Liver (tissue), 9 donors: ENCODE measurements around the gene TOR3A. TPM values are rescaled to one million over a fixed set of nuclear protein-coding genes. Genes with fewer than 3 reads are reported as not detected.
A peak's percentile ranks its signal among the peaks of the same experiment; 100 is the strongest.

Experiments
- DNase-seq: peaks from one replicate; pipeline ENCODE4 v3.0.0-alpha.2; 2017; ENCODE audit warnings: low spot score
- H3K27ac ChIP-seq, 2 donors: one replicate each; pipeline ENCODE4 v1.7.0; 2013; ENCODE audit warnings: inconsistent platforms in 2 of 2, low read length in 2 of 2, control low read depth in 1 of 2, low read depth in 1 of 2, mild to moderate bottlenecking in 1 of 2
- H3K27me3 ChIP-seq, 4 donors: one replicate each; pipeline versions ENCODE4 v1.6.1 to v1.7.0; 2013; ENCODE audit warnings: low read length in 3 of 4, inconsistent platforms in 1 of 4, mild to moderate bottlenecking in 1 of 4, moderate library complexity in 1 of 4; ENCODE audit not compliant: control insufficient read depth in 4 of 4, insufficient read depth in 4 of 4
- H3K36me3 ChIP-seq, 4 donors: one replicate each; pipeline versions ENCODE4 v1.6.1 to v1.7.0; 2013; ENCODE audit warnings: low read length in 3 of 4, mild to moderate bottlenecking in 3 of 4, low read depth in 1 of 4, moderate library complexity in 1 of 4; ENCODE audit not compliant: control insufficient read depth in 4 of 4, insufficient read depth in 3 of 4
- H3K4me1 ChIP-seq, 4 donors: one replicate each; pipeline versions ENCODE4 v1.6.1 to v1.7.0; 2013; ENCODE audit warnings: low read length in 3 of 4, mild to moderate bottlenecking in 3 of 4, moderate library complexity in 1 of 4; ENCODE audit not compliant: control insufficient read depth in 4 of 4, insufficient read depth in 4 of 4
- H3K4me3 ChIP-seq, 3 donors: one replicate each; pipeline versions ENCODE4 v1.6.1 to v1.7.0; 2013; ENCODE audit warnings: low read length in 3 of 3, control low read depth in 1 of 3, low read depth in 1 of 3, mild to moderate bottlenecking in 1 of 3
- H3K9ac ChIP-seq, 2 donors: one replicate each; pipeline ENCODE4 v1.7.0; 2013; ENCODE audit warnings: low read length in 2 of 2, mild to moderate bottlenecking in 2 of 2, moderate library complexity in 2 of 2, control low read depth in 1 of 2, low read depth in 1 of 2
- H3K9me3 ChIP-seq, 4 donors: one replicate each; pipeline versions ENCODE4 v1.6.1 to v1.7.0; 2013; ENCODE audit warnings: low read length in 3 of 4; ENCODE audit not compliant: control insufficient read depth in 4 of 4
- EGR1 ChIP-seq, 2 donors: IDR thresholded peaks; 2 replicates each; pipeline ENCODE4 v1.6.1; 2016 to 2018; ENCODE audit warnings: antibody characterized with exemption in 2 of 2, low read depth in 2 of 2
- HNF4A ChIP-seq, 2 donors: conservative IDR thresholded peaks; 2 replicates each; pipeline ENCODE4 v1.6.1; 2016; ENCODE audit warnings: antibody characterized with exemption in 2 of 2, mild to moderate bottlenecking in 2 of 2
- HNF4G ChIP-seq: IDR thresholded peaks from 2 replicates; pipeline ENCODE4 v1.6.1; 2016; ENCODE audit warnings: antibody characterized with exemption
- RAD21 ChIP-seq, 2 donors: IDR thresholded peaks; 2 replicates each; pipeline ENCODE4 v1.6.1; 2016; ENCODE audit warnings: antibody characterized with exemption in 2 of 2, mild to moderate bottlenecking in 2 of 2
- RXRA ChIP-seq, 2 donors: IDR thresholded peaks; 2 replicates each; pipeline ENCODE4 v1.6.1; 2017 to 2018; ENCODE audit warnings: antibody characterized with exemption in 2 of 2, mild to moderate bottlenecking in 1 of 2
- SP1 ChIP-seq: IDR thresholded peaks from 2 replicates; pipeline ENCODE4 v1.6.1; 2018; ENCODE audit warnings: antibody characterized with exemption, mild to moderate bottlenecking
- YY1 ChIP-seq: IDR thresholded peaks from 2 replicates; pipeline ENCODE4 v1.6.1; 2016; ENCODE audit warnings: antibody characterized with exemption, mild to moderate bottlenecking
- WGBS: extraction: QIAGEN DNeasy Blood & Tissue Kit; methylation state at CpG from one replicate; pipeline ENCODE4 v1.1.7; 2013; 5-methylcytosine and 5-hydroxymethylcytosine counted together
- polyA plus RNA-seq, 2 donors: library from polyadenylated mRNA; stranded (reverse) in 1 of 2; unstranded in 1 of 2; fragments of 200-250 nt in 1 of 2; fragments of >200 nt in 1 of 2; fragmentation: Nextera tagmentation in 1 of 2; extraction: Ambion mirVana in 1 of 2; gene quantifications; one replicate each; pipeline versions ENCODE4 v1.2.1 to v1.2.3, GENCODE V29; 2013 to 2015
- total RNA-seq, 2 donors: library from RNA; depleted of rRNA; stranded (reverse); fragments of >200 nt; gene quantifications; one replicate each; pipeline ENCODE4 v1.2.3, GENCODE V29; 2014
- TF ChIP-seq, protein P1 (sequence below): IDR thresholded peaks from 2 replicates; pipeline ENCODE4 v1.6.1; 2016; ENCODE audit warnings: antibody characterized with exemption
- TF ChIP-seq, protein P2 (sequence below): fragments of 150-350 bp; IDR thresholded peaks from 2 replicates; pipeline ENCODE4 v1.5.1; 2017; ENCODE audit warnings: improper control_type of control experiment, low read depth, low read length; ENCODE audit not compliant: missing input control
- donor health status: healthy.
- donor health status: healthy.
- donor health status: healthy.
- donor health status: healthy.
- donor health status: healthy.

Gene TOR3A
- total and polyA plus RNA-seq, 4 donors: 14.3 to 31.0 (median 23.5) TPM

GRCh38 chr1:179105393-179105792 is 23.5 kb downstream of the TOR3A start:
- H3K4me1 ChIP-seq: peaks cover 5 to 54% (median 50%) of the 10 kb centered on the region in 4 donors
- H3K27ac ChIP-seq: peak overlapping the region; percentile 43 to 45
- TF ChIP-seq, protein P1, sequence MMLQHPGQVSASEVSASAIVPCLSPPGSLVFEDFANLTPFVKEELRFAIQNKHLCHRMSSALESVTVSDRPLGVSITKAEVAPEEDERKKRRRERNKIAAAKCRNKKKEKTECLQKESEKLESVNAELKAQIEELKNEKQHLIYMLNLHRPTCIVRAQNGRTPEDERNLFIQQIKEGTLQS: no peak
- TF ChIP-seq, protein P2, sequence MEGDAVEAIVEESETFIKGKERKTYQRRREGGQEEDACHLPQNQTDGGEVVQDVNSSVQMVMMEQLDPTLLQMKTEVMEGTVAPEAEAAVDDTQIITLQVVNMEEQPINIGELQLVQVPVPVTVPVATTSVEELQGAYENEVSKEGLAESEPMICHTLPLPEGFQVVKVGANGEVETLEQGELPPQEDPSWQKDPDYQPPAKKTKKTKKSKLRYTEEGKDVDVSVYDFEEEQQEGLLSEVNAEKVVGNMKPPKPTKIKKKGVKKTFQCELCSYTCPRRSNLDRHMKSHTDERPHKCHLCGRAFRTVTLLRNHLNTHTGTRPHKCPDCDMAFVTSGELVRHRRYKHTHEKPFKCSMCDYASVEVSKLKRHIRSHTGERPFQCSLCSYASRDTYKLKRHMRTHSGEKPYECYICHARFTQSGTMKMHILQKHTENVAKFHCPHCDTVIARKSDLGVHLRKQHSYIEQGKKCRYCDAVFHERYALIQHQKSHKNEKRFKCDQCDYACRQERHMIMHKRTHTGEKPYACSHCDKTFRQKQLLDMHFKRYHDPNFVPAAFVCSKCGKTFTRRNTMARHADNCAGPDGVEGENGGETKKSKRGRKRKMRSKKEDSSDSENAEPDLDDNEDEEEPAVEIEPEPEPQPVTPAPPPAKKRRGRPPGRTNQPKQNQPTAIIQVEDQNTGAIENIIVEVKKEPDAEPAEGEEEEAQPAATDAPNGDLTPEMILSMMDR: peak; percentile 34
- peak in 1 of 2 donors; percentile 53 for TF ChIP-seq RAD21 (IDR thresholded peaks at IDR 0.05)
- no peak for TF ChIP-seq EGR1 (IDR thresholded peaks at IDR 0.05; ENCODE audit: low read depth in 2 of 2)
- no peaks in the 10 kb centered on the region for H3K9me3 ChIP-seq
- 69% methylated on average over 7 of the region's 7 CpGs for WGBS
- H3K4me3 ChIP-seq: no peak overlapping the region
- H3K27me3 ChIP-seq: no peaks in the 10 kb centered on the region
- H3K36me3 ChIP-seq: peaks cover 1 to 7% (median 4%) of the 10 kb centered on the region in 4 donors
- no peak for DNase-seq
- H3K9ac ChIP-seq: no peak overlapping the region

- Histone ChIP-seq H3K27ac (peak overlapping the region in 1 of 2 donors; percentile 3), H3K27me3 (no peaks in the 10 kb centered on the region), H3K4me1 (peaks cover 5 to 54% (median 50%) of the 10 kb centered on the region in 4 donors), H3K36me3 (peaks cover 3 to 11% (median 6%) of the 10 kb centered on the region in 4 donors), H3K9me3 (no peaks in the 10 kb centered on the region), H3K9ac (no peak overlapping the region), H3K4me3 (no peak overlapping the region)
- TF ChIP-seq, protein P1: no peak
- DNase-seq: no peak
- WGBS: 69% methylated on average over 15 of the region's 15 CpGs
These were observed 26.1 kb downstream of the TOR3A start for GRCh38 chr1:179107706-179108629.

GRCh38 chr1:179108644-179109043 is 26.8 kb downstream of the TOR3A start:
- no peaks in the 10 kb centered on the region for H3K9me3 ChIP-seq
- peak overlapping the region in 1 of 2 donors; percentile 3 for H3K27ac ChIP-seq
- TF ChIP-seq RAD21 (IDR thresholded peaks at IDR 0.05): peak in 1 of 2 donors; percentile 44
- TF ChIP-seq RXRA (IDR thresholded peaks at IDR 0.05): peak; percentile 79 to 91
- TF ChIP-seq SP1: peak; percentile 33
- TF ChIP-seq, protein P2: no peak
- peak; percentile 84 to 93 for TF ChIP-seq HNF4A (conservative IDR thresholded peaks at IDR 0.05)
- peak; percentile 80 for TF ChIP-seq HNF4G
- TF ChIP-seq YY1: no peak
- no peak overlapping the region for H3K9ac ChIP-seq
- peaks cover 3 to 11% (median 7%) of the 10 kb centered on the region in 4 donors for H3K36me3 ChIP-seq
- WGBS: 51% methylated on average over 2 of the region's 2 CpGs
- H3K4me1 ChIP-seq: peaks cover 5 to 54% (median 47%) of the 10 kb centered on the region in 4 donors
- no peak for DNase-seq
- H3K4me3 ChIP-seq: no peak overlapping the region
- H3K27me3 ChIP-seq: no peaks in the 10 kb centered on the region
